GM23338 (cell line): ENCODE data around the gene CFAP410. TPM values are rescaled to one million over a fixed set of nuclear protein-coding genes. Genes with fewer than 3 reads are reported as not detected.

Experiments
- EZH2 ChIP-seq: fragments of 200-600 bp; sonication (generic); IDR thresholded peaks from one replicate; pipeline ENCODE4 v1.8.0; 2017; ENCODE audit warnings: antibody characterized with exemption, mild to moderate bottlenecking, low read depth; ENCODE audit not compliant: unreplicated experiment
- EZH2phosphoT487 ChIP-seq: fragments of 200-600 bp; sonication (generic); IDR thresholded peaks from one replicate; pipeline ENCODE4 v1.8.1; 2018; ENCODE audit warnings: antibody characterized with exemption; ENCODE audit not compliant: unreplicated experiment
- POLR2AphosphoS5 ChIP-seq: IDR thresholded peaks from 2 replicates; pipeline ENCODE4 v1.6.1; 2016; ENCODE audit warnings: antibody characterized with exemption, low read depth
- ZNF331 ChIP-seq: fragments of 250-450 bp; sonication (Bioruptor Pico); IDR thresholded peaks from 2 replicates; pipeline ENCODE4 v1.5.0; 2020; ENCODE audit warnings: low read depth, mild to moderate bottlenecking, moderate library complexity
- polyA plus RNA-seq: library from polyadenylated mRNA; unstranded; fragments of >200 nt; fragmentation: Nextera tagmentation; extraction: Ambion mirVana; gene quantifications from 2 replicates; pipeline ENCODE4 v1.2.1, GENCODE V29; 2016
- total RNA-seq: library from RNA; depleted of rRNA; stranded (reverse); fragments of >200 nt; shearing (Covaris generic); gene quantifications from 2 replicates; pipeline ENCODE4 v1.2.3, GENCODE V29; 2014
- TF ChIP-seq, protein P1 (sequence below): IDR thresholded peaks from one replicate; pipeline ENCODE4 v1.6.1; 2018; ENCODE audit warnings: antibody characterized with exemption; ENCODE audit not compliant: unreplicated experiment
- TF ChIP-seq, protein P2 (sequence below): fragments of 250-450 bp; sonication (Bioruptor Pico); IDR thresholded peaks from 2 replicates; pipeline ENCODE4 v1.5.0; 2020; ENCODE audit warnings: mild to moderate bottlenecking, moderate library complexity

CFAP410 gene
- total and polyA plus RNA-seq, 2 experiments from 2014 or later = 11.0 to 24.0 TPM

DNA sequence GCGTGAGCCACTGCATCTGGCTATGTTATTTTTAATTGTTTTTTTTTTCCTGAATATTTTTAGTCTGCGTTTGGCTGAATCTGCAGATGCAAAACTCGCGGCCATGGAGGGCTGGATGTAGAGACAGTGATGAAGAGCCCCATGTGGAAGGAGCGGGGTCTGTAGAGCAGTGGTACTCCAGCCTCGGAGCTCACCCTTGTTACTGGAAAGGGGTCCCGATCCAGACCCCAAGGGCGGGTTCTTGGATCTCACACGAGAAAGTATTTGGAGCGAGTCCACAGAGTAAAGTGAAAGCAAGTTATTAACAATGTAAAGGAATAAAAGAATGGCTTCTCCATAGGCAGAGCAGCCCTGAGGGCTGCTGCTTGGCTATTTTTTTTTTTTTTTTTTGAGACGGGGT, 17.0 kb upstream of the CFAP410 start (continued):
- TF ChIP-seq, protein P1, sequence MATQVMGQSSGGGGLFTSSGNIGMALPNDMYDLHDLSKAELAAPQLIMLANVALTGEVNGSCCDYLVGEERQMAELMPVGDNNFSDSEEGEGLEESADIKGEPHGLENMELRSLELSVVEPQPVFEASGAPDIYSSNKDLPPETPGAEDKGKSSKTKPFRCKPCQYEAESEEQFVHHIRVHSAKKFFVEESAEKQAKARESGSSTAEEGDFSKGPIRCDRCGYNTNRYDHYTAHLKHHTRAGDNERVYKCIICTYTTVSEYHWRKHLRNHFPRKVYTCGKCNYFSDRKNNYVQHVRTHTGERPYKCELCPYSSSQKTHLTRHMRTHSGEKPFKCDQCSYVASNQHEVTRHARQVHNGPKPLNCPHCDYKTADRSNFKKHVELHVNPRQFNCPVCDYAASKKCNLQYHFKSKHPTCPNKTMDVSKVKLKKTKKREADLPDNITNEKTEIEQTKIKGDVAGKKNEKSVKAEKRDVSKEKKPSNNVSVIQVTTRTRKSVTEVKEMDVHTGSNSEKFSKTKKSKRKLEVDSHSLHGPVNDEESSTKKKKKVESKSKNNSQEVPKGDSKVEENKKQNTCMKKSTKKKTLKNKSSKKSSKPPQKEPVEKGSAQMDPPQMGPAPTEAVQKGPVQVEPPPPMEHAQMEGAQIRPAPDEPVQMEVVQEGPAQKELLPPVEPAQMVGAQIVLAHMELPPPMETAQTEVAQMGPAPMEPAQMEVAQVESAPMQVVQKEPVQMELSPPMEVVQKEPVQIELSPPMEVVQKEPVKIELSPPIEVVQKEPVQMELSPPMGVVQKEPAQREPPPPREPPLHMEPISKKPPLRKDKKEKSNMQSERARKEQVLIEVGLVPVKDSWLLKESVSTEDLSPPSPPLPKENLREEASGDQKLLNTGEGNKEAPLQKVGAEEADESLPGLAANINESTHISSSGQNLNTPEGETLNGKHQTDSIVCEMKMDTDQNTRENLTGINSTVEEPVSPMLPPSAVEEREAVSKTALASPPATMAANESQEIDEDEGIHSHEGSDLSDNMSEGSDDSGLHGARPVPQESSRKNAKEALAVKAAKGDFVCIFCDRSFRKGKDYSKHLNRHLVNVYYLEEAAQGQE = no peak
- TF ChIP-seq POLR2AphosphoS5 (no peak), EZH2 (no peak), EZH2phosphoT487 (no peak), ZNF331 (CRISPR knock-in tag) (no peak)
- TF ChIP-seq, protein P2, sequence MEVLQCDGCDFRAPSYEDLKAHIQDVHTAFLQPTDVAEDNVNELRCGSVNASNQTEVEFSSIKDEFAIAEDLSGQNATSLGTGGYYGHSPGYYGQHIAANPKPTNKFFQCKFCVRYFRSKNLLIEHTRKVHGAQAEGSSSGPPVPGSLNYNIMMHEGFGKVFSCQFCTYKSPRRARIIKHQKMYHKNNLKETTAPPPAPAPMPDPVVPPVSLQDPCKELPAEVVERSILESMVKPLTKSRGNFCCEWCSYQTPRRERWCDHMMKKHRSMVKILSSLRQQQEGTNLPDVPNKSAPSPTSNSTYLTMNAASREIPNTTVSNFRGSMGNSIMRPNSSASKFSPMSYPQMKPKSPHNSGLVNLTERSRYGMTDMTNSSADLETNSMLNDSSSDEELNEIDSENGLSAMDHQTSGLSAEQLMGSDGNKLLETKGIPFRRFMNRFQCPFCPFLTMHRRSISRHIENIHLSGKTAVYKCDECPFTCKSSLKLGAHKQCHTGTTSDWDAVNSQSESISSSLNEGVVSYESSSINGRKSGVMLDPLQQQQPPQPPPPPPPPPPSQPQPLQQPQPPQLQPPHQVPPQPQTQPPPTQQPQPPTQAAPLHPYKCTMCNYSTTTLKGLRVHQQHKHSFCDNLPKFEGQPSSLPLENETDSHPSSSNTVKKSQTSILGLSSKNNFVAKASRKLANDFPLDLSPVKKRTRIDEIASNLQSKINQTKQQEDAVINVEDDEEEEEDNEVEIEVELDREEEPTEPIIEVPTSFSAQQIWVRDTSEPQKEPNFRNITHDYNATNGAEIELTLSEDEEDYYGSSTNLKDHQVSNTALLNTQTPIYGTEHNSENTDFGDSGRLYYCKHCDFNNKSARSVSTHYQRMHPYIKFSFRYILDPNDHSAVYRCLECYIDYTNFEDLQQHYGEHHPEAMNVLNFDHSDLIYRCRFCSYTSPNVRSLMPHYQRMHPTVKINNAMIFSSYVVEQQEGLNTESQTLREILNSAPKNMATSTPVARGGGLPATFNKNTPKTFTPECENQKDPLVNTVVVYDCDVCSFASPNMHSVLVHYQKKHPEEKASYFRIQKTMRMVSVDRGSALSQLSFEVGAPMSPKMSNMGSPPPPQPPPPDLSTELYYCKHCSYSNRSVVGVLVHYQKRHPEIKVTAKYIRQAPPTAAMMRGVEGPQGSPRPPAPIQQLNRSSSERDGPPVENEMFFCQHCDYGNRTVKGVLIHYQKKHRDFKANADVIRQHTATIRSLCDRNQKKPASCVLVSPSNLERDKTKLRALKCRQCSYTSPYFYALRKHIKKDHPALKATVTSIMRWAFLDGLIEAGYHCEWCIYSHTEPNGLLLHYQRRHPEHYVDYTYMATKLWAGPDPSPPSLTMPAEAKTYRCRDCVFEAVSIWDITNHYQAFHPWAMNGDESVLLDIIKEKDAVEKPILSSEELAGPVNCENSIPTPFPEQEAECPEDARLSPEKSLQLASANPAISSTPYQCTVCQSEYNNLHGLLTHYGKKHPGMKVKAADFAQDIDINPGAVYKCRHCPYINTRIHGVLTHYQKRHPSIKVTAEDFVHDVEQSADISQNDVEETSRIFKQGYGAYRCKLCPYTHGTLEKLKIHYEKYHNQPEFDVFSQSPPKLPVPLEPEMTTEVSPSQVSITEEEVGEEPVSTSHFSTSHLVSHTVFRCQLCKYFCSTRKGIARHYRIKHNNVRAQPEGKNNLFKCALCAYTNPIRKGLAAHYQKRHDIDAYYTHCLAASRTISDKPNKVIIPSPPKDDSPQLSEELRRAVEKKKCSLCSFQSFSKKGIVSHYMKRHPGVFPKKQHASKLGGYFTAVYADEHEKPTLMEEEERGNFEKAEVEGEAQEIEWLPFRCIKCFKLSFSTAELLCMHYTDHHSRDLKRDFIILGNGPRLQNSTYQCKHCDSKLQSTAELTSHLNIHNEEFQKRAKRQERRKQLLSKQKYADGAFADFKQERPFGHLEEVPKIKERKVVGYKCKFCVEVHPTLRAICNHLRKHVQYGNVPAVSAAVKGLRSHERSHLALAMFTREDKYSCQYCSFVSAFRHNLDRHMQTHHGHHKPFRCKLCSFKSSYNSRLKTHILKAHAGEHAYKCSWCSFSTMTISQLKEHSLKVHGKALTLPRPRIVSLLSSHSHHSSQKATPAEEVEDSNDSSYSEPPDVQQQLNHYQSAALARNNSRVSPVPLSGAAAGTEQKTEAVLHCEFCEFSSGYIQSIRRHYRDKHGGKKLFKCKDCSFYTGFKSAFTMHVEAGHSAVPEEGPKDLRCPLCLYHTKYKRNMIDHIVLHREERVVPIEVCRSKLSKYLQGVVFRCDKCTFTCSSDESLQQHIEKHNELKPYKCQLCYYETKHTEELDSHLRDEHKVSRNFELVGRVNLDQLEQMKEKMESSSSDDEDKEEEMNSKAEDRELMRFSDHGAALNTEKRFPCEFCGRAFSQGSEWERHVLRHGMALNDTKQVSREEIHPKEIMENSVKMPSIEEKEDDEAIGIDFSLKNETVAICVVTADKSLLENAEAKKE (CRISPR knock-in tag) = no peak
